Neural cell (in vitro differentiated cells): ENCODE results near the gene C1QC. TPM values are rescaled to one million over a fixed set of nuclear protein-coding genes. Genes with fewer than 3 reads are reported as not detected.

ENCODE experiments used
- H2AFZ ChIP-seq: fragments of 200-600, 300-800 bp; sonication (generic), shearing (Covaris generic); 2 replicates; pipeline ENCODE4 v1.6.0; 2014; ENCODE audit warnings: low read depth, mild to moderate bottlenecking, antibody characterized with exemption, low read length, moderate library complexity
- H3F3A ChIP-seq: fragments of 200-600 bp; shearing (Covaris generic); 2 replicates; pipeline ENCODE4 v1.6.1; 2016; ENCODE audit warnings: mild to moderate bottlenecking, moderate library complexity, mixed read lengths, antibody characterized with exemption, low read length; ENCODE audit not compliant: insufficient read depth, poor library complexity, severe bottlenecking
- H3K27ac ChIP-seq: fragments of 200-600, 300-800 bp; sonication (generic), shearing (Covaris generic); 2 replicates; pipeline ENCODE4 v1.5.1; 2014; ENCODE audit warnings: mild to moderate bottlenecking, low read length, moderate library complexity
- H3K27me3 ChIP-seq: fragments of 300-800, 200-600 bp; sonication (generic), shearing (Covaris generic); 2 replicates; pipeline ENCODE4 v1.6.0; 2014; ENCODE audit warnings: mild to moderate bottlenecking, low read depth, low read length, moderate library complexity; ENCODE audit not compliant: insufficient read depth
- H3K36me3 ChIP-seq: fragments of 300-800, 200-600 bp; sonication (generic), shearing (Covaris generic); 2 replicates; pipeline ENCODE4 v1.5.1; 2014; ENCODE audit warnings: mild to moderate bottlenecking, antibody characterized with exemption, low read length, moderate library complexity; ENCODE audit not compliant: insufficient read depth
- H3K4me2 ChIP-seq: fragments of 300-800, 200-600 bp; sonication (generic), shearing (Covaris generic); 2 replicates; pipeline ENCODE4 v1.6.0; 2014; ENCODE audit warnings: mild to moderate bottlenecking, low read length
- H3K4me3 ChIP-seq: fragments of 300-800, 200-600 bp; sonication (generic), shearing (Covaris generic); 2 replicates; pipeline ENCODE4 v1.5.1; 2014; ENCODE audit warnings: mild to moderate bottlenecking, low read length, moderate library complexity
- H3K79me2 ChIP-seq: fragments of 200-600 bp; shearing (Covaris generic); replicated peaks from 2 replicates; pipeline ENCODE4 v1.6.0; 2014; ENCODE audit warnings: mild to moderate bottlenecking, low read length, moderate library complexity; ENCODE audit not compliant: insufficient read depth
- H3K9ac ChIP-seq: fragments of 300-800, 200-600 bp; sonication (generic), shearing (Covaris generic); 2 replicates; pipeline ENCODE4 v1.6.1; 2016; ENCODE audit warnings: mild to moderate bottlenecking, low read length, mixed read lengths
- H3K9me2 ChIP-seq: fragments of 200-600 bp; shearing (Covaris generic); 2 replicates; pipeline ENCODE4 v1.6.1; 2016; ENCODE audit warnings: mild to moderate bottlenecking, low read length, mixed read lengths; ENCODE audit not compliant: insufficient read depth
- H3K9me3 ChIP-seq: fragments of 200-600, 300-800 bp; sonication (generic), shearing (Covaris generic); 2 replicates; pipeline ENCODE4 v1.6.1; 2016; ENCODE audit warnings: mild to moderate bottlenecking, mixed run types, low read length, moderate library complexity, mixed read lengths
- H4K20me1 ChIP-seq: fragments of 200-600 bp; shearing (Covaris generic); 2 replicates; pipeline ENCODE4 v1.6.1; 2016; ENCODE audit warnings: mild to moderate bottlenecking, mixed run types; ENCODE audit not compliant: insufficient read depth
- EP300 ChIP-seq: fragments of 450-650 bp; conservative IDR thresholded peaks from 2 replicates; pipeline ENCODE4 v1.6.1; 2014; ENCODE audit warnings: antibody characterized with exemption, mild to moderate bottlenecking, moderate library complexity; ENCODE audit not compliant: poor library complexity, severe bottlenecking
- EZH2 ChIP-seq: fragments of 200-600, 300-800 bp; shearing (Covaris generic), sonication (generic); IDR thresholded peaks from 2 replicates; pipeline ENCODE4 v1.6.1; 2014; ENCODE audit warnings: antibody characterized with exemption, low read length, borderline replicate concordance, mild to moderate bottlenecking; ENCODE audit not compliant: insufficient read depth, poor library complexity, severe bottlenecking
- MXI1 ChIP-seq: fragments of 450-650 bp; conservative IDR thresholded peaks from 2 replicates; pipeline ENCODE4 v1.6.1; 2014; ENCODE audit warnings: antibody characterized with exemption, mild to moderate bottlenecking; ENCODE audit not compliant: poor library complexity, severe bottlenecking
- POLR2AphosphoS5 ChIP-seq: IDR thresholded peaks from 2 replicates; pipeline ENCODE4 v1.6.1; 2012
- RAD21 ChIP-seq: fragments of 450-650 bp; conservative IDR thresholded peaks from 2 replicates; pipeline ENCODE4 v1.6.1; 2014; ENCODE audit warnings: antibody characterized with exemption, mild to moderate bottlenecking, moderate library complexity
- SMC3 ChIP-seq: fragments of 450-650 bp; conservative IDR thresholded peaks from 2 replicates; pipeline ENCODE4 v1.6.1; 2014; ENCODE audit warnings: antibody characterized with exemption, mild to moderate bottlenecking, moderate library complexity; ENCODE audit not compliant: poor library complexity
- TAF1 ChIP-seq: IDR thresholded peaks from 2 replicates; pipeline ENCODE4 v1.6.1; 2012; ENCODE audit warnings: low read depth
- polyA plus RNA-seq: library from polyadenylated mRNA; depleted of rRNA; stranded (reverse); fragments of >200 nt; gene quantifications from 2 replicates; pipeline ENCODE4 v1.2.3, GENCODE V29; 2014
- TF ChIP-seq, protein P1 (sequence below): IDR thresholded peaks from 2 replicates; pipeline ENCODE4 v1.6.1; 2012; ENCODE audit warnings: borderline replicate concordance
- TF ChIP-seq, protein P2 (sequence below): fragments of 450-650 bp; IDR thresholded peaks from 2 replicates; pipeline ENCODE4 v1.5.1; 2014; ENCODE audit warnings: antibody characterized with exemption, mild to moderate bottlenecking, moderate library complexity; ENCODE audit not compliant: poor library complexity, severe bottlenecking

C1QC gene
- polyA plus RNA-seq, 1 donor from 2014 or later = not detected

DNA sequence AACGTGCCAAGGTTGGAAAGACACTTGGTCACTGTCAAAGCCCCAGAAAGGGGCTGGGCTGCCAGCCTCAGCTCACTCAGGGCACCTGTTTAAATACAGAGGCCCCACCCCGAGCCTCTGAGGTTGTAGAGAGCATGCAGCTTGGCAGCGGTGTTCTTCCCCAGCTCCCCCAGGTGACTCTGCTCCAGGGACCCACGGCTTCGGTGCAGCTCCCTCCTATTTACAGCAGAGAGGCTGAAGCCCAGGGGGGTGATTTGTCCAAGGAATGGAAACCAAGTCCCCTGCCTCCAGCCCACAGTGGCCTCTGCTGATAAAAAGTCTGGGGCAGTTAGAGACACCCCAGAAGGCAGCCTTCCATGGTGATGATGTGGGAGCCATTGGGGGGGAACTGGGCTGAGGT lies 16.1 kb upstream of the C1QC start:
- Histone ChIP-seq H3K79me2 (no peaks in the 10 kb centered on the region), H3K4me2 (no peak overlapping the region), H2AFZ (no peak overlapping the region), H4K20me1 (no peaks in the 10 kb centered on the region), H3F3A (no peaks in the 10 kb centered on the region), H3K27me3 (no peaks in the 10 kb centered on the region), H3K9me3 (no peaks in the 10 kb centered on the region), H3K9ac (no peak overlapping the region), H3K27ac (no peak overlapping the region), H3K36me3 (no peaks in the 10 kb centered on the region), H3K4me3 (no peak overlapping the region), H3K9me2 (no peaks in the 10 kb centered on the region)
- TF ChIP-seq SMC3 (no peak), EP300 (no peak)

DNA sequence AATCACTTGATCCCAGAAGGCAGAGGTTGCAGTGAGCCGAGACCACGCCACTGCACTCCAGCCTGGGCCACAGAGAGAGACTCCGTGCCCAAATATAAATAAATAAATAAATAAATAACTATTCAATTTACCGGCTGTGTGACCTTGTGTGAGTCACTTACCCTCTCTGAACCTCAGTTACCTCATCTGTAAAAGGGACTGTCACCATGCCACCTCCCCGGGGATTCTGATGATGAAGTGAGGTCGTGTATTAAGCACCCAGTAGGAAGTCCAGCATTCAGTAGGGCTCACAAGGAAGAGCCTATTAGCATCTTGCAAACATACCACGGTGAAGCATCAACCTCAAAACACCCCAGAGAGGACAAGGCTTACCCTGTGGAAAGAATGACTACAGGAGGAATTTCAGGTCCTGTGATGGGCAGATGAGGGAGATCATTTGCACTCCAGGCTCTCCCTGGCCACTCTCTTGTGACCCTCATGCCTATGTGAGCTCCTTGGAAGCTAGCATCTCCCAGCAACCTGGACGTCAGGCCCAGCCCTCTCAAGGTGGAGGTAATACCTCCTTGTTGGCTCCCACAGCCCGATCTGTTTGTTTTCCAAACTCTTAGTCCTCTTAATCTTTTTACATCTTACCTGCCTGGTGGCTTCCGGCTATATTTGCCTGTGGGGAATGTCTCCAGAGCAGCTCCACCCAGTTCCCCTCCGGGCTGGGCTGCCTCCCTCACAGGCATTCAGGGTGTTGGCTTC lies 14.6 kb upstream of the C1QC start:
- TF ChIP-seq EP300 (no peak), SMC3 (no peak), MXI1 (no peak), TAF1 (no peak), RAD21 (no peak), POLR2AphosphoS5 (no peak), EZH2 (no peak)
- TF ChIP-seq, protein P1, sequence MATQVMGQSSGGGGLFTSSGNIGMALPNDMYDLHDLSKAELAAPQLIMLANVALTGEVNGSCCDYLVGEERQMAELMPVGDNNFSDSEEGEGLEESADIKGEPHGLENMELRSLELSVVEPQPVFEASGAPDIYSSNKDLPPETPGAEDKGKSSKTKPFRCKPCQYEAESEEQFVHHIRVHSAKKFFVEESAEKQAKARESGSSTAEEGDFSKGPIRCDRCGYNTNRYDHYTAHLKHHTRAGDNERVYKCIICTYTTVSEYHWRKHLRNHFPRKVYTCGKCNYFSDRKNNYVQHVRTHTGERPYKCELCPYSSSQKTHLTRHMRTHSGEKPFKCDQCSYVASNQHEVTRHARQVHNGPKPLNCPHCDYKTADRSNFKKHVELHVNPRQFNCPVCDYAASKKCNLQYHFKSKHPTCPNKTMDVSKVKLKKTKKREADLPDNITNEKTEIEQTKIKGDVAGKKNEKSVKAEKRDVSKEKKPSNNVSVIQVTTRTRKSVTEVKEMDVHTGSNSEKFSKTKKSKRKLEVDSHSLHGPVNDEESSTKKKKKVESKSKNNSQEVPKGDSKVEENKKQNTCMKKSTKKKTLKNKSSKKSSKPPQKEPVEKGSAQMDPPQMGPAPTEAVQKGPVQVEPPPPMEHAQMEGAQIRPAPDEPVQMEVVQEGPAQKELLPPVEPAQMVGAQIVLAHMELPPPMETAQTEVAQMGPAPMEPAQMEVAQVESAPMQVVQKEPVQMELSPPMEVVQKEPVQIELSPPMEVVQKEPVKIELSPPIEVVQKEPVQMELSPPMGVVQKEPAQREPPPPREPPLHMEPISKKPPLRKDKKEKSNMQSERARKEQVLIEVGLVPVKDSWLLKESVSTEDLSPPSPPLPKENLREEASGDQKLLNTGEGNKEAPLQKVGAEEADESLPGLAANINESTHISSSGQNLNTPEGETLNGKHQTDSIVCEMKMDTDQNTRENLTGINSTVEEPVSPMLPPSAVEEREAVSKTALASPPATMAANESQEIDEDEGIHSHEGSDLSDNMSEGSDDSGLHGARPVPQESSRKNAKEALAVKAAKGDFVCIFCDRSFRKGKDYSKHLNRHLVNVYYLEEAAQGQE = no peak
- TF ChIP-seq, protein P2, sequence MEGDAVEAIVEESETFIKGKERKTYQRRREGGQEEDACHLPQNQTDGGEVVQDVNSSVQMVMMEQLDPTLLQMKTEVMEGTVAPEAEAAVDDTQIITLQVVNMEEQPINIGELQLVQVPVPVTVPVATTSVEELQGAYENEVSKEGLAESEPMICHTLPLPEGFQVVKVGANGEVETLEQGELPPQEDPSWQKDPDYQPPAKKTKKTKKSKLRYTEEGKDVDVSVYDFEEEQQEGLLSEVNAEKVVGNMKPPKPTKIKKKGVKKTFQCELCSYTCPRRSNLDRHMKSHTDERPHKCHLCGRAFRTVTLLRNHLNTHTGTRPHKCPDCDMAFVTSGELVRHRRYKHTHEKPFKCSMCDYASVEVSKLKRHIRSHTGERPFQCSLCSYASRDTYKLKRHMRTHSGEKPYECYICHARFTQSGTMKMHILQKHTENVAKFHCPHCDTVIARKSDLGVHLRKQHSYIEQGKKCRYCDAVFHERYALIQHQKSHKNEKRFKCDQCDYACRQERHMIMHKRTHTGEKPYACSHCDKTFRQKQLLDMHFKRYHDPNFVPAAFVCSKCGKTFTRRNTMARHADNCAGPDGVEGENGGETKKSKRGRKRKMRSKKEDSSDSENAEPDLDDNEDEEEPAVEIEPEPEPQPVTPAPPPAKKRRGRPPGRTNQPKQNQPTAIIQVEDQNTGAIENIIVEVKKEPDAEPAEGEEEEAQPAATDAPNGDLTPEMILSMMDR = no peak
- H3K4me3 ChIP-seq = no peak overlapping the region
- no peak overlapping the region for H3K9ac ChIP-seq
- H3K27me3 ChIP-seq = no peaks in the 10 kb centered on the region
- H3K4me2 ChIP-seq = no peak overlapping the region
- H4K20me1 ChIP-seq = no peaks in the 10 kb centered on the region
- H2AFZ ChIP-seq = no peak overlapping the region
- no peaks in the 10 kb centered on the region for H3K9me2 ChIP-seq
- H3F3A ChIP-seq = no peaks in the 10 kb centered on the region
- H3K79me2 ChIP-seq = no peaks in the 10 kb centered on the region
- no peaks in the 10 kb centered on the region for H3K9me3 ChIP-seq
- H3K27ac ChIP-seq = no peak overlapping the region
- no peaks in the 10 kb centered on the region for H3K36me3 ChIP-seq
